ENCODE data around the gene NDUFB8. TPM values are rescaled to one million over a fixed set of nuclear protein-coding genes. Genes with fewer than 3 reads are reported as not detected.
A peak's percentile ranks its signal among the peaks of the same experiment; 100 is the strongest.

NDUFB8 gene
- total RNA-seq, 1 donor from 2014 or later, result 195 TPM

DNA sequence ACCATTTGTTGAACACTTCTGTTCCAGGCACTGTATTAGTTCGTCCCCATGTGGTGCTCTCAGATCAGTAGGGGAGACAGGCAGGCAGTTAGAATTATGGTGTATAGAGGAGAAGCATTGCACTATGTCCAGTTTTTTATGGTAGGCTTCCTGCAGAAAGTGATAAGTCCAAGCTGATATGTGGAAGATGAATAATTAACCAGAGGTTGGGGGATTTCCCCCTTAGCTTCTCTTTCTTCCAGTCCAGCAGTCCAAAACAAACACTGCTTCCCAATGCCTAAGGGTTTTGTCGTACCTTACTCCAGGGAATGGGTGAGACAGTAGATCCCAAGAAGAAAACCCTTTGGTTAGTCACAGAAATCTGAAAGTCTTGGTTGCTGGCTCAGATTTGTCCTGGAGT, 25.2 kb upstream of the NDUFB8 start:
- DNase-seq (ENCODE audit: extremely low spot score, unreplicated experiment), result no peak
- Mint-ChIP-seq H3K9me3 (no peaks in the 10 kb centered on the region), H3K27me3 (no peaks in the 10 kb centered on the region), H3K4me1 (ENCODE audit: unreplicated experiment) (peaks cover 4% of the 10 kb centered on the region), H3K27ac (no peak overlapping the region), H3K4me3 (no peak overlapping the region), H3K36me3 (peaks cover 18% of the 10 kb centered on the region)
- no peak for TF ChIP-seq CTCF (conservative IDR thresholded peaks at IDR 0.05)

DNA sequence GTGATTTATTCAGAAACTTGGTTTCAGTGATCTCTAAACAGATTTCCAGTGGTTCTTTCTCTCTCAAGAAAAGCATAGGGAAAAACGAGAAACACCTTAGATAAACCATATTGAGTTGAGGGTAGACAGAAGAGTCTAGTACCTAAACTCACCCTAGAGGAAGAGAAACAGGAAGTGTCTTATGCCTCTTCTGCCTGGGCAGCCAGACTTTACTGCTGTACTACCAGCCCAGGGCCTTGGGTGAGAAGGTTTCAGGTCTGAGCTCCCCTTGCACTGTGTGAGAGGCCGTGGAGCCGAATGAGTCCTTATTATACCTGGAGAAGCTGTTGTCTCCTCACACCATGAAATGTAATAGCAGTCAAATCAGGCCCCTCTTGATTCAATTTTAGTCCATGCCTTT, 24.3 kb upstream of the NDUFB8 start:
- no peak for TF ChIP-seq CTCF (conservative IDR thresholded peaks at IDR 0.05)
- H3K27me3 Mint-ChIP-seq, result no peaks in the 10 kb centered on the region
- H3K9me3 Mint-ChIP-seq, result no peaks in the 10 kb centered on the region
- no peak overlapping the region for H3K4me3 Mint-ChIP-seq
- H3K4me1 Mint-ChIP-seq (ENCODE audit: unreplicated experiment), result peaks cover 4% of the 10 kb centered on the region
- DNase-seq (ENCODE audit: extremely low spot score, unreplicated experiment), result no peak
- peaks cover 18% of the 10 kb centered on the region for H3K36me3 Mint-ChIP-seq
- H3K27ac Mint-ChIP-seq, result no peak overlapping the region

- Mint-ChIP-seq H3K27me3 (no peaks in the 10 kb centered on the region), H3K27ac (no peak overlapping the region), H3K4me3 (no peak overlapping the region), H3K9me3 (no peaks in the 10 kb centered on the region), H3K36me3 (peaks cover 27% of the 10 kb centered on the region), H3K4me1 (ENCODE audit: unreplicated experiment) (peaks cover 4% of the 10 kb centered on the region)
- DNase-seq (ENCODE audit: extremely low spot score, unreplicated experiment), result no peak
- TF ChIP-seq CTCF (conservative IDR thresholded peaks at IDR 0.05), result no peak
Observed at GRCh38 chr10:100551738-100552137, 22.1 kb upstream of the NDUFB8 start.

DNA sequence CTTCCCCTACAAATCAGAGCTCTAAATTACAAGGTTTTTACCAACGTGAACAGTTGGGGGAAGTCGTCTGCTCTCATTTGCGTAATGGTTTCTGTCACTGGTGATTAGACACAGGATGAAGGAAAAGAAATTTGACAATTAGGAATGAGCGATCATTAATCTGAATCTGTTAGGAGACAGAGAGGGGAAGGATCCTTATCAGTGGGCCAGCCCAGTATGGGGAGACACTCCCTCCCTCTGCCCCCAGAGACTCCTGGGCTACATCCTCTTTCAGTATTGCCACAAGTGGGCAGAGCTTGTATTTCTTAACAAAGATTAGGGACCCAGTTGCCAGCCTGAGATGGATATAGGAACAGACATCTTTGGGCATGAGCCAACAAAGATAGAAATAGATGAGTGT, 21.5 kb upstream of the NDUFB8 start:
- H3K36me3 Mint-ChIP-seq, result peaks cover 31% of the 10 kb centered on the region
- no peak overlapping the region for H3K27ac Mint-ChIP-seq
- peaks cover 4% of the 10 kb centered on the region for H3K4me1 Mint-ChIP-seq (ENCODE audit: unreplicated experiment)
- no peak for DNase-seq (ENCODE audit: extremely low spot score, unreplicated experiment)
- no peaks in the 10 kb centered on the region for H3K9me3 Mint-ChIP-seq
- H3K27me3 Mint-ChIP-seq, result no peaks in the 10 kb centered on the region
- no peak overlapping the region for H3K4me3 Mint-ChIP-seq
- TF ChIP-seq CTCF (conservative IDR thresholded peaks at IDR 0.05), result no peak

DNA sequence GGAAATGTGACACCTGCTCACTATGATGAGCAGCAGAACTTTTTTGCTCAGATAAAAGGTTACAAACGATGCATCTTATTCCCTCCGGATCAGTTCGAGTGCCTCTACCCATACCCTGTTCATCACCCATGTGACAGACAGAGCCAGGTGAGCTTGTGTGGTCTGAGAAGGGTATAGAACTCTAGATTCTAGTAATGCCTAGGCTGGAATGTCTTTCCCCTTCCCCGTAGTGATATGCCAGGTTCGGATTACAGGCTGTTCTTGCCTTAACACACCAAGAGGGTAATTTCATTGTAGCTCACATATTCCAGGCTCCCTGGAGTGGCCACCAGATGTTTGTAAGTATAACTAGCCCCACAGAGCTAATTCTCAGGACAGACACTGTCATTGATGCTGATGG, 15.3 kb upstream of the NDUFB8 start:
- Mint-ChIP-seq H3K27me3 (no peaks in the 10 kb centered on the region), H3K27ac (no peak overlapping the region), H3K9me3 (no peaks in the 10 kb centered on the region), H3K4me1 (ENCODE audit: unreplicated experiment) (no peaks in the 10 kb centered on the region), H3K4me3 (no peak overlapping the region), H3K36me3 (peaks cover 46% of the 10 kb centered on the region)
- no peak for DNase-seq (ENCODE audit: extremely low spot score, unreplicated experiment)
- no peak for TF ChIP-seq CTCF (conservative IDR thresholded peaks at IDR 0.05)

DNA sequence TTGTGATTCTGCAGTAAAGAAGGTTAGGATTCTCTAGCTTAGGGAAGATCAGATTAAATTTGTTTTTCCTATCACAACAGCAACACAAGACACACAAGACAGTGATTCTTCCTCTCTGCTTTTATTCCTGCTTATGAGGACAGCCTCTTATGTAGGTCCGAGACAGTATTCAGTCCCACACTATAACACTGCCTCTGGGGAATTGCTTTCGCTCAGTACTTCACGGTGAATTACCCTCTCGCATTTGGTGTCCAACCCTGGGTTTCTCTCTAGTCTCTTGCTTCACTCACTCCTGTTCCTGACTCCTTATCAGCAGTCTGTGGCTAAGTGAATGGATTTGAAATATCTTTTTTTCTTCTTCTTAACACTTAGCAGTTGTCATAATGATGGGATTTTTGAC, 7.8 kb upstream of the NDUFB8 start:
- H3K4me1 Mint-ChIP-seq (ENCODE audit: unreplicated experiment), result peaks cover 18% of the 10 kb centered on the region
- H3K27me3 Mint-ChIP-seq, result no peaks in the 10 kb centered on the region
- TF ChIP-seq CTCF (conservative IDR thresholded peaks at IDR 0.05), result no peak
- peak overlapping the region; percentile 72 for H3K4me3 Mint-ChIP-seq
- no peaks in the 10 kb centered on the region for H3K9me3 Mint-ChIP-seq
- no peak overlapping the region for H3K27ac Mint-ChIP-seq
- DNase-seq (ENCODE audit: extremely low spot score, unreplicated experiment), result no peak
- H3K36me3 Mint-ChIP-seq, result peaks cover 12% of the 10 kb centered on the region

All from type B pancreatic cell (in vitro differentiated cells).